ENCODE results near the gene HOXA5.
A peak's percentile ranks its signal among the peaks of the same experiment; 100 is the strongest.

The HOXA5 gene

GRCh38 chr7:27143023-27143949, at the start of gene HOXA5:
Gene HOXA5, minus strand, starts transcription at chr7:27143681. Its CDS starts 74 bp downstream, at chr7:27143607.
- peak; percentile 73 for DNase-seq

- peak; percentile 61 for DNase-seq
These were observed 49.3 kb upstream of the HOXA5 start for GRCh38 chr7:27192546-27193334.

GRCh38 chr7:27191833-27192545, 48.5 kb upstream of the HOXA5 start:
- no peak for DNase-seq

GRCh38 chr7:27191161-27191731, 47.8 kb upstream of the HOXA5 start:
- no peak for DNase-seq

- no peak for DNase-seq
These were observed 46.7 kb upstream of the HOXA5 start for GRCh38 chr7:27189997-27190748.

- DNase-seq = no peak
These were observed 46.0 kb upstream of the HOXA5 start for GRCh38 chr7:27189295-27189996.

- DNase-seq = no peak
These were observed 45.2 kb upstream of the HOXA5 start for GRCh38 chr7:27188386-27189294.

GRCh38 chr7:27187475-27188385, 44.2 kb upstream of the HOXA5 start:
- no peak for DNase-seq

GRCh38 chr7:27186668-27187474, 43.4 kb upstream of the HOXA5 start:
- DNase-seq = no peak

- DNase-seq = no peak
These were observed 42.6 kb upstream of the HOXA5 start for GRCh38 chr7:27185854-27186667.

GRCh38 chr7:27185013-27185853, 41.8 kb upstream of the HOXA5 start, which contains the start of gene HOXA11:
Gene HOXA11, minus strand, starts transcription at chr7:27185232. Its CDS starts 88 bp downstream, at chr7:27185144.
- peak; percentile 48 for DNase-seq

GRCh38 chr7:27184337-27185012, 41.0 kb upstream of the HOXA5 start:
- peak; percentile 66 for DNase-seq

GRCh38 chr7:27183682-27184336, 40.3 kb upstream of the HOXA5 start:
- no peak for DNase-seq

GRCh38 chr7:27182861-27183681, 39.6 kb upstream of the HOXA5 start:
- no peak for DNase-seq

Data from hematopoietic multipotent progenitor cell treated with erythropoietin and hydrocortisone succinate and interleukin-3 and kit ligand, for 6 days (in vitro differentiated cells).